Activated CD8-positive, alpha-beta memory T cell treated with anti-CD3 and anti-CD28 coated beads for 1 hour (primary cell): Measurements from ENCODE around the gene DCUN1D2.

ENCODE experiments used
- DNase-seq, 2 donors: peaks; one replicate each; pipeline ENCODE4 v3.0.0-alpha.2; 2020; ENCODE audit warnings: low read depth in 1 of 2; ENCODE audit errors: extremely low read depth in 1 of 2

DCUN1D2 gene

DNA sequence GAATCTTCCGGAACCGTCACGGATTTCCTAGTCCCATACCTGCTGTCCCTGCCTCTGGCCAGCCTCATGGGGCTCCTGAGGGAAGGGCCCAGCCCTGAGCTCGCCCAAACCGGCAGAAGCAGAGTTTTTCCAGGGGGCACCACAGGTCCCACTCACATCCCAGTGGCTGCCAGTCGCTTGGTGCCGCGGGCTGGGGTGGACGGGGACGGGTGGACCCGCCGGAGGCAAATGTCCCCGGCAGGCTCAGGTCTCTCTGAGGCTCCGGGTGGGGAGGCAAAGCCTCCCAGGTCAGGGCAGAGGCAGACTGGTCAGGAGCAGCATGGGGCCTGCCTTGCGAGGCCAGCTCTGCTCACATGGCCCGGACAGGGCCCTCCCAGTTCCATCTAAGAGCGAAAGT, 62.0 kb downstream of the DCUN1D2 start:
- DNase-seq, result no peak

- no peak for DNase-seq
Measured at GRCh38 chr13:113427562-113428468, 62.7 kb downstream of the DCUN1D2 start.

- no peak for DNase-seq
Measured at GRCh38 chr13:113426591-113426986, 63.9 kb downstream of the DCUN1D2 start.

GRCh38 chr13:113425941-113426590, 64.4 kb downstream of the DCUN1D2 start:
- no peak for DNase-seq

- DNase-seq, result no peak
Measured at GRCh38 chr13:113423520-113424163, 66.9 kb downstream of the DCUN1D2 start.

- no peak for DNase-seq
Measured at GRCh38 chr13:113422807-113423519, 67.5 kb downstream of the DCUN1D2 start.

DNA sequence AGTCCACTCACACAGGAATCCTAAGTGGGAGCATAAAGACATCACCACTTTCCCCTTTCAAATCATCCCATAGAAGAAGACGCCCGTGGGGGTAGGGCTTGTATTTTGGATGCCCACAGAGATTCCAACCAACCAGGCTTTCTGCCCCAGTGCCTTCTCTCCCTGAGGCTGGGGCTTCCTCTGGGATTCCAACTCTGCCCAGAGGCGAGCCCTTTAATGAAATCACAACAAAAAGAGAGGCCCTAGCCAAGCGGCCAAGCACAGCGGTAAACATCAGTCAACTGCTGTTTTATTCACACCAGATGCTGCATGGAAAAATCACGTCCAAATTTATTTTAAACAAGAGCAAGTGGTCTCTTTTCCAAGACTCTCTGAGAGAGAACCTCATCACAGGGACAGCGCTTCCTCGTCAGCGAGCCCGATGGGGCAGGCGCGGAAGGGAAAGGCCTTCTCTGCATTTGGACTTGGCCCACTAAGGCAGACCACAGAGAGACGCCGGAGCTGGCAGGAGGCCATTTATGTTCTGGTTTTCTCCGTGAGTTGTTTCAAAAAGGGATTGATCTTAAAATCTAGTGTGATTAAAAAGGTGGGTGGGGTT, 68.7 kb downstream of the DCUN1D2 start:
- DNase-seq, result no peak

DNA sequence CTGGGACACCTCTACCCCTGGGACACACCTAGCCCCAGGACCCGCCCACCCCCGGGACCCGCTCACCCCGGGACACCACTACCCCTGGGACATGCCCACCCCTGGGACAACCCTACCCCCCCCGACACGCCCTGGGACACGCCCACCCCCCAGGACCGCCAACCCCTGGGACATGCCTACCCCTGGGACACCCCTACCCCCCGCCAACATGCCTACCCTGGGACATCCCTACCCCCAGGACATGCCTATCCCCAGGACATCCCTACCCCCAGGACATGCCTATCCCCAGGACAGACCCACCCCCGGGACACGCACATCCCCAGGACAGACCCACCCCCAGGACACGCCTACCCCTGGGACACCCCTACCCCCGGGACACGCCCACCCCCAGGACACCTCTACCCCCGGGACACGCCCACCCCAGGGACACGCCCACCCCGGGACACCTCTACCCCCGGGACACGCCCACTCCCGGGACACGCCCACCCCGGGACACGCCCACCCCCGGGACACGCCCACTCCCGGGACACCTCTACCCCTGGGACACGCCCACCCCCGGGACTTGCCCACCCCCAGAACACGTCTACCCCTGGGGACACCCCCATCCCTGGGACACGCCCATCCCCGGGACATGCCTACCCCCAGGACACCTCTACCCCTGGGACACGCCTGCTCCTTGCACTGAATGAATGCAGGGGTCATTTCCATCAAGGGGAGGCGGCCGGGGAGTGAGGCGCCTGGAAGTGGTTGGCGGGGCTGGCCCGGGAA, 69.5 kb downstream of the DCUN1D2 start:
- no peak for DNase-seq

GRCh38 chr13:113420232-113420631, 70.3 kb downstream of the DCUN1D2 start:
- DNase-seq, result no peak

GRCh38 chr13:113419531-113420193, 70.8 kb downstream of the DCUN1D2 start:
- DNase-seq, result no peak

DNA sequence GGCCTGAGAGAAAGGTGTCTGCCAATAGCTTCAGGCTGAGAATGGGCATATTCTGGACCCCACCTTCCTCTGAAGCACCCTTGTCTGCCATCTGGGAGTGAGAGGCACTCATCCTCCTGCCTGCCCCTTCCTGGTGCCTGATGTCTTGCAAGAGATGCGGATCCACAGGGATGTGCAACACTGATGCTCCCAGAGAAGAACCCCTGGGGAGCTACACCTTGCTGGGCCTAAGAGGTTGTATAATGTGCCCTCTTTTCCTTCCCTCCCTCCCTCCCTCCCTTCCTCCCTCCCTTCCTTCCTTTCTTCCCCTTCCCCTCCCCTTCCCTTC, 71.8 kb downstream of the DCUN1D2 start:
- no peak for DNase-seq

DNA sequence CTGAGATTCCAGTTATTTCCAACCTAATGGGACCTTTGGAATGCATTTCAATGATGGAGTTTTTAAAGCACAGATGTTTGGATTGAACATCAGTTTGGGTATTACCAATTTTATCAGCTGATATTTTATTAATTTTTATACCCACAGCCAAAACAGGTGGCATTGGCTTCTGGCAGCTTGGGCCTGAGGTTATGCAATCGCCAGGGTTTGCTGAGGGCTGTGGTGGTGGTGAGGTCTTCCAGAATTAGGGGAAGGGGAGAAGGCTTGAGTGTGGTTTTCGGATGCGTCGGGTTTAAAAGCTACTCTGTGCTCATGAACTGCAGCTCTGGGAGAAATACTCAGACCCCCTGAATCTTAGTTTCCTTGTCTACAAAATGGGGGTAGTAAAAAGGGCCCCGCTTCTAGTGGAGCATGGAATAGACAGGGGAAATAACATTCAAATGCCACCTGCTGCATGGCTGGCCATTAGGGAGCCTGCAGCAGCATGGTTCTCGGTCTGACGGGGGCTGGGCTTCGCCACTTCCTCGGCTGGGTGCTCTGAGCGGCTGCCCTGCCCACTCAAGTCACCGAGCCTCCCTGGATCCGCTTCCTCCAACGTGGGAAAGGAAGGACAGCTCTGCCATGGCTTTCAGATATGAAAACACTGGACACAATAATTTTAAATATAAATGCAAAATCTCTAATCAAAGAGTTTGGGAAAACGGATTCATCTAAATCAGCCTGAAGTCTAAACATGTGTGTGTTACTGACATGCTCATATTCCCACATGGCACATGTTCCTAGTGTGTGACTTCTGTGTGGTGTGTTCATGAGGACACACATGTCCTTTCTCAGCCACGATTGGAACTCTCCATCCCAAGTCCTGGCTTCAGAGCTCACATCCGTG, 72.4 kb downstream of the DCUN1D2 start:
- DNase-seq, result no peak

DNA sequence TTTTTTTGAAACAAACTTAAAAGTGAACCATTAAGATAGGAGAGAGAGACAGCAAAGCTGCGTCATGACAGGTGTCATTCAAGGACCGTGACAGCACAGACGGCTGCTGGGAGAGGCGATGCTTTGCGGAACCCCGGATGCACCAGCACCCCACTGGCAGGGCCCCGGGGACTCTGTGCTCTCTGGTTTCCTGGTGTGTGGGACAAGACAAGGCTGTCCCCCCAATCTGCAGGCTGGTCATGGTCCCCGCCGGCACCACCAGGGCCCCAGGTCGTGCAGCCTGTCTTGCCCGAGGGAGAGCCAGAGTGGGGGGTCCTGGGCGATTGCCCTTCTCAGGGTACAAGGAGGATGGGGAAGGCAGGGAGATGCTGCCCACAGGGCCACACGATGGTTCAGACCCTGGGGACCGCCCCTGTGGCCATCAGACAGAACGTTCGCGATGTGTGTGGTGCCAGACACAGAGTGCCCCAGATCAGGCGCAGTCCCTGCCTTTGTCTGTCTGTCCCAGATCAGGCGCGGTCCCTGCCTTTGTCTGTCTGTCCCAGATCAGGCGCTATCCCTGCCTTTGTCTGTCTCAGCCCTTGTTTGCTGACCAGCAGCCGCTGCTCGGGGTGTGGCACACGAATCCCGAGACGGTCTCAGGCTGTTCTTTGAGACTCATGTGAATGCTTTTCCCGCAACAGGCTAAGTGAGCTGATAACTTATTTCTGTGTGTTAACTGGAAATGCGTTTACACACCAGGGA, 73.3 kb downstream of the DCUN1D2 start:
- DNase-seq, result no peak

DNA sequence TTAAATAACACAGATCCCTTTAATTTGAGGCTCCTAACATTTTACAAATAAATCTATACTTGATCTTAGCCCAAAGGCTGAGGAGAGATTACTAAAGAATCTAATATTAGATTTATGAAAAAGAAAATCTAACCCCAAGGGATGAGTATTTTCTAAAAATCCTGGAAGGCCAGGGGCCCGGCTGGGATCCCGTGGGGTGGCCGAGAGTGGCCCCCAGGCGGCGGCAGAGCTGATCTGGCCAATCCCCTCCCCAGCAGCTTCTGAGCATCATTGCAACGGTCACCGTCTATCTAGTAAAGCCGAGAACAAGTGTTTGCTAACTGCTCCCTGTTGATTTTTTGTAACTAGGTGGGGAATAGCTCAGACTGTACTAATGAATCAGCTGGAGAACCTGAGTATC, 74.7 kb downstream of the DCUN1D2 start:
- no peak for DNase-seq

DNA sequence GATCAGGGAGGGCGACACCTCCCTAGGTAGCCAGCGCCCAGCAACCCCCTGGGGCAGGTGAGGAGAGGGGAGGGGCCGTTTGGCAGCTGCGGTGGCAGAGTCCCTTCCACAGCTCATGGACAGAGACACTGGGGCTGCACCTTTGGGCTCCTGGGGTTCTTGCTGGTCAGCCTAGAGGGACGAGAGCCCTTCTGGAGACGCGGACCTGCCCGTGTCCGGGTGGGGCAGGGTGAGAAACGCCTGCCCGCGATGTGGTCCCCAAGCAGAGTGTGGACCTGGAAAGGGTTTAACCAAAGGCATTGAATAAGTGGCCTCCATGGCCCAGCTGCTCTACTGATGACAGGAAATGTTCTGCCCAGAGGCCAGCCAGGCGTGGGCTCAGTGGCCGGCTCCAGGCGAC, 75.5 kb downstream of the DCUN1D2 start:
- no peak for DNase-seq

- DNase-seq, result no peak
Measured at GRCh38 chr13:113414335-113414734, 76.2 kb downstream of the DCUN1D2 start.

DNA sequence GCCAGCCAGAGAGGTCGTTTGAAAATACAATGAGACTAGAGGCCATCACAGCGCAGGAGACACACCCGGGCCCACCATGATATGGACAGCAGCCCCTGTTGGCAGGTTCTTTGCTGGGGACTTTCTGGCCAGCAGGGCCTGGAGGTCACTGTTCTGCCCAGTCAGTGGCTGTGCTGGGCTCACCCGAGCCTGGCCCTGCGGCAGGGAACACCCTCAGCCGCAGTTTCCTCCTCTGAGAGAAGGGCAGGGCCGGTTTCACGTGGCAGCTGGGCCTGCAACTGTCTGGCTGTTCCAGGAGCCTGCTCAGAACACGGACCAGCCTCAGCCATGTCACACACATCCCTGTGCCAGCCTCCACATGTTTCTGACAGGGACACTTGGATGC, 76.6 kb downstream of the DCUN1D2 start:
- no peak for DNase-seq
